Measurements from ENCODE around the gene DENND4A.

Gene DENND4A

GRCh38 chr15:65680544-65680943 is 111.5 kb downstream of the DENND4A start:
- no peak for TF ChIP-seq CTCF (IDR thresholded peaks at IDR 0.05; ENCODE audit: low read depth, low read length, missing control alignments)
- no peak overlapping the region for H3K4me3 ChIP-seq (replicated peaks; ENCODE audit: low read depth, low read length)
- no peak for DNase-seq (ENCODE audit: extremely low read depth, low read depth)

GRCh38 chr15:65676123-65676522 is 116.0 kb downstream of the DENND4A start:
- no peak for DNase-seq (ENCODE audit: extremely low read depth, low read depth)
- TF ChIP-seq CTCF (IDR thresholded peaks at IDR 0.05; ENCODE audit: low read depth, low read length, missing control alignments) = no peak
- H3K4me3 ChIP-seq (replicated peaks; ENCODE audit: low read depth, low read length) = no peak overlapping the region

- no peak for DNase-seq (ENCODE audit: extremely low read depth, low read depth)
- no peak overlapping the region for H3K4me3 ChIP-seq (replicated peaks; ENCODE audit: low read depth, low read length)
- TF ChIP-seq CTCF (IDR thresholded peaks at IDR 0.05; ENCODE audit: low read depth, low read length, missing control alignments) = no peak
These were observed 116.5 kb downstream of the DENND4A start for GRCh38 chr15:65675551-65675950.

GRCh38 chr15:65666257-65666656 is 125.8 kb downstream of the DENND4A start:
- DNase-seq (ENCODE audit: extremely low read depth, low read depth) = no peak
- H3K4me3 ChIP-seq (replicated peaks; ENCODE audit: low read depth, low read length) = no peak overlapping the region
- TF ChIP-seq CTCF (IDR thresholded peaks at IDR 0.05; ENCODE audit: low read depth, low read length, missing control alignments) = no peak

- no peak overlapping the region for H3K4me3 ChIP-seq (replicated peaks; ENCODE audit: low read depth, low read length)
- DNase-seq (ENCODE audit: extremely low read depth, low read depth) = no peak
- TF ChIP-seq CTCF (IDR thresholded peaks at IDR 0.05; ENCODE audit: low read depth, low read length, missing control alignments) = no peak
These were observed 128.6 kb downstream of the DENND4A start for GRCh38 chr15:65663521-65663920.

- DNase-seq (ENCODE audit: extremely low read depth, low read depth) = no peak
- H3K4me3 ChIP-seq (replicated peaks; ENCODE audit: low read depth, low read length) = no peak overlapping the region
- no peak for TF ChIP-seq CTCF (IDR thresholded peaks at IDR 0.05; ENCODE audit: low read depth, low read length, missing control alignments)
These were observed 131.2 kb downstream of the DENND4A start for GRCh38 chr15:65660927-65661326.

- no peak for TF ChIP-seq CTCF (IDR thresholded peaks at IDR 0.05; ENCODE audit: low read depth, low read length, missing control alignments)
- no peak overlapping the region for H3K4me3 ChIP-seq (replicated peaks; ENCODE audit: low read depth, low read length)
- DNase-seq (ENCODE audit: extremely low read depth, low read depth) = no peak
These were observed 132.5 kb downstream of the DENND4A start for GRCh38 chr15:65659502-65660052.

All from HFF-Myc (cell line).